K562 (cell line): ENCODE results near the gene ADIG. TPM values are rescaled to one million over a fixed set of nuclear protein-coding genes. Genes with fewer than 3 reads are reported as not detected.

Experiments
- ATAC-seq: fragments of 200-7000 bp; cut with Tn5 transposase; 3 replicates; pipeline ENCODE4 v1.9.1; 2020; ENCODE audit warnings: moderate library complexity
- BruUV-seq: library from RNA; stranded (reverse); fragments of 400-500 nt; replicated peaks from 2 replicates; lab custom pipeline; 2021; lab: Mats Ljungman, UMichigan
- CTCF ChIA-PET: fragments of 300-600 bp; formaldehyde crosslinking; extraction: SDS; loops from one replicate; lab custom pipeline; 2021; ENCODE audit warnings: low intra/inter-chr PET ratio; lab: Yijun Ruan, JAX
- POLR2A ChIA-PET: fragments of 300-600, 350-650 bp; sonication (Branson Sonifier 250); formaldehyde crosslinking; extraction: SDS; loops from one replicate; lab custom pipeline; 2021; ENCODE audit warnings: antibody characterized with exemption, inconsistent platforms; lab: Yijun Ruan, JAX
- DNase-seq, 4 experiments: peaks; one replicate each; pipeline versions ENCODE4 v3.0.0 to v3.0.0-alpha.2; 2011 to 2018; ENCODE audit warnings: low spot score in 3 of 4, mixed read lengths in 3 of 4; ENCODE audit errors: extremely low read depth in 1 of 4
- FAIRE-seq: peaks from 2 replicates; lab custom pipeline; 2011; peaks lifted over from hg19 to GRCh38; lab: Jason Lieb, UNC
- H2AFZ ChIP-seq: 2 replicates; pipeline ENCODE4 v1.6.0; 2011; ENCODE audit warnings: low read depth, low read length, control low read depth, inconsistent platforms
- H3K27ac ChIP-seq: fragments of 200-600 bp; 3 replicates; pipeline ENCODE4 v1.8.0; 2011; ENCODE audit warnings: low read depth, mild to moderate bottlenecking, control low read depth, inconsistent platforms, low read length, moderate library complexity, mixed read lengths; ENCODE audit errors: extremely low read depth
- H3K27me3 ChIP-seq, 2 experiments: fragments of 300-600 bp in 1 of 2; 2 replicates in 1 of 2; 3 replicates in 1 of 2; pipeline versions ENCODE4 v1.6.0 to v1.8.0; 2011; ENCODE audit warnings: inconsistent platforms in 2 of 2, low read length in 2 of 2, mild to moderate bottlenecking in 1 of 2, mixed read lengths in 1 of 2, moderate library complexity in 1 of 2; ENCODE audit not compliant: control insufficient read depth in 2 of 2, insufficient read depth in 2 of 2
- H3K36me3 ChIP-seq: fragments of 300-600 bp; 3 replicates; pipeline ENCODE4 v1.8.0; 2011; ENCODE audit warnings: mild to moderate bottlenecking, low read length, inconsistent platforms; ENCODE audit not compliant: control insufficient read depth, insufficient read depth
- H3K4me1 ChIP-seq, 2 experiments: fragments of 200-600 bp in 1 of 2; replicated peaks in 1 of 2; 2 replicates in 1 of 2; 3 replicates in 1 of 2; pipeline versions ENCODE4 v1.5.1 to v1.8.0; 2011; ENCODE audit warnings: inconsistent platforms in 2 of 2, low read length in 2 of 2, mild to moderate bottlenecking in 1 of 2, mixed read lengths in 1 of 2, moderate library complexity in 1 of 2; ENCODE audit not compliant: control insufficient read depth in 2 of 2, insufficient read depth in 2 of 2
- H3K4me2 ChIP-seq: 2 replicates; pipeline ENCODE4 v1.6.1; 2011; ENCODE audit warnings: low read length, control low read depth, inconsistent platforms, mixed read lengths; ENCODE audit not compliant: insufficient read depth
- H3K4me3 ChIP-seq: fragments of 200-600 bp; sonication (generic), shearing (Covaris generic); 2 replicates; pipeline ENCODE4 v1.5.1; 2016; ENCODE audit warnings: control low read depth, inconsistent platforms
- H3K79me2 ChIP-seq: fragments of 200-600 bp; 3 replicates; pipeline ENCODE4 v1.8.0; 2011; ENCODE audit warnings: low read length, inconsistent platforms; ENCODE audit not compliant: control insufficient read depth, insufficient read depth
- H3K9ac ChIP-seq, 2 experiments: 2 replicates each; pipeline versions ENCODE4 v1.6.0 to v1.6.1; 2011; ENCODE audit warnings: low read depth in 2 of 2, low read length in 2 of 2, control low read depth in 1 of 2, inconsistent platforms in 1 of 2, mild to moderate bottlenecking in 1 of 2, mixed read lengths in 1 of 2; ENCODE audit not compliant: insufficient read depth in 1 of 2
- H3K9me1 ChIP-seq: one replicate; pipeline ENCODE4 v1.6.0; 2011; ENCODE audit warnings: inconsistent platforms, mild to moderate bottlenecking, low read length, moderate library complexity; ENCODE audit not compliant: control insufficient read depth, insufficient read depth
- H3K9me3 ChIP-seq: replicated peaks from 2 replicates; pipeline ENCODE4 v1.5.1; 2011; ENCODE audit warnings: low read depth, low read length, inconsistent platforms; ENCODE audit not compliant: control insufficient read depth, insufficient read depth
- H4K20me1 ChIP-seq: replicated peaks from 2 replicates; pipeline ENCODE4 v1.6.1; 2011; ENCODE audit warnings: low read length, inconsistent platforms, mixed read lengths; ENCODE audit not compliant: control insufficient read depth, insufficient read depth
- GTF2B ChIP-seq: IDR thresholded peaks from 2 replicates; pipeline ENCODE4 v1.6.1; 2011; ENCODE audit not compliant: insufficient read length; ENCODE audit errors: extremely low read depth
- SIN3A ChIP-seq, 2 experiments: fragments of 150-350 bp in 1 of 2; IDR thresholded peaks; 2 replicates each; pipeline ENCODE4 v1.6.1; 2011 to 2016; ENCODE audit warnings: borderline replicate concordance in 2 of 2, low read depth in 2 of 2, low read length in 2 of 2, mild to moderate bottlenecking in 2 of 2, moderate library complexity in 2 of 2; ENCODE audit not compliant: control insufficient read depth in 1 of 2
- SIN3B ChIP-seq: fragments of 450-650 bp; IDR thresholded peaks from 2 replicates; pipeline ENCODE4 v1.6.1; 2017; ENCODE audit warnings: low read depth, mild to moderate bottlenecking, moderate library complexity
- SP2 ChIP-seq: IDR thresholded peaks from 2 replicates; pipeline ENCODE4 v1.6.1; 2011; ENCODE audit warnings: mild to moderate bottlenecking, low read depth, low read length, moderate library complexity; ENCODE audit not compliant: poor library complexity, severe bottlenecking; ENCODE audit errors: extremely low read depth
- WGBS: fragments of 100-300 bp; shearing (Covaris generic); methylation state at CpG from one replicate; pipeline ENCODE4 v1.1.6; 2016; ENCODE audit warnings: low coverage, mixed read lengths; ENCODE audit not compliant: insufficient coverage; ENCODE audit errors: missing lambda C conversion rate; 5-methylcytosine and 5-hydroxymethylcytosine counted together
- in situ Hi-C: fragments of 300-500 bp; cut with MboI; formaldehyde crosslinking; loops from 4 replicates; pipeline ENCODE4 v1.15.0; 2018; ENCODE audit warnings: inconsistent platforms, mixed read lengths
- intact Hi-C: fragments of 100-400 bp; cut with micrococcal nuclease; formaldehyde crosslinking; loops from 2 replicates; pipeline ENCODE4 v1.14.2; 2022
- polyA plus RNA-seq, 8 experiments: library from polyadenylated mRNA; depleted of rRNA in 4 of 8; stranded (reverse) in 5 of 8; unstranded in 3 of 8; fragments of >200 nt; fragmentation: Nextera tagmentation in 2 of 8; fragmentation: Illumina TruSeq in 1 of 8; extraction: Ambion mirVana in 2 of 8; extraction: Trizol in 1 of 8; gene quantifications; 2 replicates each; pipeline versions ENCODE4 v1.2.1 to v1.2.3, GENCODE V29; 2011 to 2014; ENCODE audit warnings: inconsistent platforms in 1 of 8, missing spikeins in 1 of 8
- total RNA-seq, 7 experiments: library from RNA; depleted of rRNA in 6 of 7; stranded (reverse); fragments of >200 nt in 6 of 7; fragmentation: Illumina TruSeq in 2 of 7; extraction: Trizol in 2 of 7; gene quantifications; 2 replicates each; pipeline versions ENCODE4 v1.2.1 to v1.2.3, GENCODE V29; 2011 to 2021; ENCODE audit warnings: low replicate concordance in 1 of 7

ADIG gene
- total and polyA plus RNA-seq, 9 of the 15 experiments (the other 6 are each of a cell fraction or from before 2014, with no cell fraction given), result not detected

- Histone ChIP-seq H3K4me1 (no peaks in the 10 kb centered on the region), H3K4me3 (no peak overlapping the region), H3K4me2 (no peak overlapping the region), H4K20me1 (no peaks in the 10 kb centered on the region), H3K27me3 (no peaks in the 10 kb centered on the region), H3K79me2 (no peaks in the 10 kb centered on the region), H3K36me3 (peaks cover 77% of the 10 kb centered on the region), H3K9me1 (no peaks in the 10 kb centered on the region), H3K9ac (no peak overlapping the region), H3K27ac (no peak overlapping the region), H3K9me3 (no peaks in the 10 kb centered on the region), H2AFZ (no peak overlapping the region)
- DNase-seq (no peak), FAIRE-seq (no peak), ATAC-seq (no peak)
- no TSS peak for BruUV-seq
- in situ Hi-C loops, result no loop called here
- intact Hi-C loops, result no loop called here
- CTCF ChIA-PET, result no interaction called here
- WGBS, result 93% methylated on average over 2 of the region's 2 CpGs
- POLR2A ChIA-PET, result interaction anchor here (1.3 to 1.6 kb wide), 3 partner anchors 9 to 112 kb away, joined by 3 to 4 read pairs (median 3); no protein-coding TSS in a partner anchor
- TF ChIP-seq SIN3B, result no peak
- TF ChIP-seq SP2, result no peak
- TF ChIP-seq GTF2B, result no peak
- no peak for TF ChIP-seq SIN3A (IDR thresholded peaks at IDR 0.05; ENCODE audit: borderline replicate concordance in 2 of 2, control insufficient read depth in 1 of 2, low read depth in 2 of 2, low read length in 2 of 2)
Measured at GRCh38 chr20:38538789-38539188, 42.2 kb upstream of the ADIG start.
